ENCODE data around the gene MCRIP2.
A peak's percentile ranks its signal among the peaks of the same experiment; 100 is the strongest.

MCRIP2 gene

DNA sequence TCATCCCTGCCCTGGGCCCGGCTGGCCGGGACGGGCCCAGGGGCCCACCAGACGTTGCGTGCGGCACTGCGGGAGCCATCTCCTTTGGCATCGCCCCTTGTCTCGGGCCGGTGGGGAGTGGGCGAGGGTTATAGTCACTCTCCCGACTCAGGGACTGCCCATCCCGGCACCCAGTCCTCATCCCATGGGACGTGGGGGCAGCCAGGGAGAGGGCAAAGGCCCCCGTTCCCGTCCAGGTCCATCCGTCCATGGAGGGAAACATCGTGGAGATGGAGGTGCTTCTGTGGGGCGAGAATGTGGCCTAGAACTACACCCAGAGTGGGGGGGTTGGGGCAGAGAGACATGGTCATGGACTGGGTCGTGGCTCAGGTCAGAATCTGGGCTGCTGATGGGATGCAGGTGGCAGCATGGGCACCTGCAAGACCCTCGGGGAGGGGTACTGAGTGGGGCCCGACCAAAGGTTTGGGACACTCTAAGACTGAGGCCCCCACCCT lies 5.1 kb downstream of the MCRIP2 start:
- H3K27ac ChIP-seq, result peak overlapping the region; percentile 96

DNA sequence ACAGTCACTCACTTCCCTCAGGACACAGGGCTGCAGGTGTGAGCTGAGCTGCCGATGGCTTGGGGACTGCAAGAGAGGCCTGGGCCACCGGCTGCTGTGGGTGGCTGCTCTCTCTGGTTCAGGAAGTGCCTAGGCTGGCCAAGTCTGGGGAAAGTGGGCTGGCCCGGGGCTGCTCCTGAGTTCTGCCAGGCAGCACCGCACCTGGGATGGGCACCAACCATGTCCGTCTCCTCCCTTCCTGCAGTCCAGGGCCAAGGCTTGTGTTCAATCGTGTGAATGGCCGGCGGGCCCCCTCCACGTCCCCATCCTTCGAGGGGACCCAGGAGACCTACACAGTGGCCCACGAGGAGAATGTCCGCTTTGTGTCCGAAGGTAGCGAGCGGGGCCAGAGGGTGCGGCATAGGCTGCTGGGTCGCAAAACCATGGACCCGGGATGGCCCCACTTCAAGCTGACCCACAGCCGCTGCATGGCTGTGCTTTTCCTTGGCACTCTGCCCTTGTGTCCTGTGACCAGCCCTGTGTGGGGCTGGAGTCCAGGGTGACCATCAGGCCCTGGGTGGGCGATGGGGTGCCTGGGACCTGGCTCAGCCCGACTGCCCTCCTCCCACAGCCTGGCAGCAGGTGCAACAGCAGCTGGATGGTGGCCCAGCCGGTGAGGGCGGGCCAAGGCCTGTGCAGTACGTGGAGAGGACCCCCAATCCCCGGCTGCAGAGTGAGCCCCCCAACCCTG lies 5.7 kb downstream of the MCRIP2 start:
- TF ChIP-seq ZFX (IDR thresholded peaks at IDR 0.05; ENCODE audit: borderline replicate concordance), result no peak
- peak overlapping the region; percentile 96 for H3K27ac ChIP-seq

More for the DNA sequence above, 5.1 kb downstream of the MCRIP2 start:
- TF ChIP-seq, protein P1, sequence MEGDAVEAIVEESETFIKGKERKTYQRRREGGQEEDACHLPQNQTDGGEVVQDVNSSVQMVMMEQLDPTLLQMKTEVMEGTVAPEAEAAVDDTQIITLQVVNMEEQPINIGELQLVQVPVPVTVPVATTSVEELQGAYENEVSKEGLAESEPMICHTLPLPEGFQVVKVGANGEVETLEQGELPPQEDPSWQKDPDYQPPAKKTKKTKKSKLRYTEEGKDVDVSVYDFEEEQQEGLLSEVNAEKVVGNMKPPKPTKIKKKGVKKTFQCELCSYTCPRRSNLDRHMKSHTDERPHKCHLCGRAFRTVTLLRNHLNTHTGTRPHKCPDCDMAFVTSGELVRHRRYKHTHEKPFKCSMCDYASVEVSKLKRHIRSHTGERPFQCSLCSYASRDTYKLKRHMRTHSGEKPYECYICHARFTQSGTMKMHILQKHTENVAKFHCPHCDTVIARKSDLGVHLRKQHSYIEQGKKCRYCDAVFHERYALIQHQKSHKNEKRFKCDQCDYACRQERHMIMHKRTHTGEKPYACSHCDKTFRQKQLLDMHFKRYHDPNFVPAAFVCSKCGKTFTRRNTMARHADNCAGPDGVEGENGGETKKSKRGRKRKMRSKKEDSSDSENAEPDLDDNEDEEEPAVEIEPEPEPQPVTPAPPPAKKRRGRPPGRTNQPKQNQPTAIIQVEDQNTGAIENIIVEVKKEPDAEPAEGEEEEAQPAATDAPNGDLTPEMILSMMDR (IDR thresholded peaks at IDR 0.05), result no peak
- TF ChIP-seq ZFX (IDR thresholded peaks at IDR 0.05; ENCODE audit: borderline replicate concordance), result no peak

DNA sequence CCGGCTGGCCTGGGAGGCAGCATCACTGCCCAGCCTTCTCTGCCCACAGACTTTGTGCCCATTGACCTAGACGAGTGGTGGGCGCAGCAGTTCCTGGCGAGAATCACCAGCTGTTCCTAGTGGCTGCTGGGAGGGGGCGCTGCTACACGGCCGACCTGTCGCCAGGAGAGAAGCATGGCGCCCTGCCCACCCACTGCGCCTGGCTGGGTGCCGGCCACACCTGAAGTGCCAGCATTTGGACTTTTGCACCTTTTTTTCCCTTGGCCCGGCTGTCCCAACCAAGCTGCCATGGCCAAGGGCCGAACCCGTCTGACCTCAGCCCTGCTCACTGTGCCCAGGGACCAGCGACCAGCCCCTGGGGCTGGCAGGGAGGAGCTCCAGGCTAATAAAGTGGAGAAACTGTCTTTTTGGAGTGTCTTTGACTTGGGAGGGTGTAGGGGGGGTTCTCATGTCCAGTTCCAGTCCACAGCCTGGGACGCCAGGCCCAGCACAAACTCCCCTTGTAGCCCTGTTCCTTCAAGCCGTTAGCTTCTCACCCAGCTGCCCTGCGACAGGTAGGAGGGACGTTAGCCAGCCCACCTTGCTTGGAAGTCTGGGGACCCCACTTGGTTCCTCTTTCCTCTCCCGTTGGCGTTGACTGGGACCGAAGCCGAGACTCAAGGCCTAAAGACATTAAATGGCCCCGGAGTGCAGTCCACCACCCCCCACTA lies 6.6 kb downstream of the MCRIP2 start:
- TF ChIP-seq, protein P1 (IDR thresholded peaks at IDR 0.05), result peak; percentile 90
- no peak for TF ChIP-seq ZFX (IDR thresholded peaks at IDR 0.05; ENCODE audit: borderline replicate concordance)
- peak overlapping the region; percentile 96 for H3K27ac ChIP-seq

DNA sequence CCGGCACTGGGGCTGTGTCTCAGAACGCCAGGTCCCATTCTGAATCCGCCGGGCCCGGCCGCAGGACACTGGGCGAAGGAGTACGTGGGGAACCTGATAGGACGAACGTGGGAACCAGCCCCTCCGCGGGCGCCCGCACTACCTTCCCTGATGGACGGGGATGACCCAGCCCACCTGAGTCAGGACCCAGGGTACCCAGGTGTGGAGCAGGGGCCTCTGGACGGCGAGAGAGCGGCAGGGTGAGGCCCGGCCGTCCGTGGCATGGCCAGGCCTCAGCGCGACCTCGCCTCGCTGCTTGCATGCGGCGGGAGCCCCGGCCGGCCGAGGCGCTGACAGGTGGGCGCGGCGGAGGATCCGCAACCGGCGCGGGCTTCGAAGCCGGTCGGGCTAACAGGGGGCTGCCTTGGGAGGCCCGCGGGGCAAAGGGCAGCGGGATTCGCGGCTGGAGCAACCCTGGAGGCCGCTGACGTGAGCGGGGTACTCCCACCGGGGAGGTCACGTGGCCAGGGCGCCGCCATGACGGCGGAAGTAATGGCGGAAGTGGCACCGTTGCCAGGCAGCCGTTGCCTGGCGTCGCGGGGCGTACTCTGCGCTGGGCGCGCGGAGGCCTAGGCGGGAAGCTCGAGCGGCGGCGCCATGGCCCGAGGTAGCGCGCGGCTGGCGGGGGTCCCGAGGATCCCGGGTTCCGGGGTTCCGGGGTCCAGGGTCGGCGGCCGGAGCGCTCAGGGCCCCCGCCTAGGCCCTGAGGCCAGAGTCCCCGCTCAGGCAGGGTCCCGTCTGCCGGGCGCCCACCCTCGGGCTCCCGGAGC lies 7.4 kb downstream of the MCRIP2 start, which contains the start of gene WDR90:
TSS of gene WDR90 (plus strand) at position 585 of the 809 bp plus-strand sequence. CDS start at position 637, 52 bp downstream.
- TF ChIP-seq, protein P1 (IDR thresholded peaks at IDR 0.05), result no peak
- TF ChIP-seq ZFX (IDR thresholded peaks at IDR 0.05; ENCODE audit: borderline replicate concordance), result no peak
- peak within 1 kb of the TSS; percentile 96 for H3K27ac ChIP-seq

DNA sequence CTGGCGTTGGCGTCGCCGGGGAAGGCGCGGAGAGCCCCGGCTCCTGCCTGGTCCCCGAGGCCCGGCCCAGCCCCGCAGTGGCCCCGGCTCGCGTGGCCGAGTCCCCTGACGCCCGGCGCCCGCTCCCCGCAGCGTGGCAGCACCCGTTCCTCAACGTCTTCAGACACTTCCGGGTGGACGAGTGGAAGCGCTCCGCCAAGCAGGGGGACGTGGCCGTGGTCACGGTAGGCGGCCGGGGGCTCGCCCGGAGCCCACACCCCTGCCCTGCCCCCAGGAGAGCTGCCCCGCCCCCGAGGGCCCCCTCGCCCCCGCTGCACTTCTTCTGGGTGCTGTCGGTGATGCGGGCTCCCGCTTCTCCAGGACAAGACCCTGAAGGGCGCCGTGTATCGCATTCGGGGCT lies 8.0 kb downstream of the MCRIP2 start:
- no peak for TF ChIP-seq ZFX (IDR thresholded peaks at IDR 0.05; ENCODE audit: borderline replicate concordance)
- TF ChIP-seq, protein P1 (IDR thresholded peaks at IDR 0.05), result no peak
- peak overlapping the region; percentile 96 for H3K27ac ChIP-seq

DNA sequence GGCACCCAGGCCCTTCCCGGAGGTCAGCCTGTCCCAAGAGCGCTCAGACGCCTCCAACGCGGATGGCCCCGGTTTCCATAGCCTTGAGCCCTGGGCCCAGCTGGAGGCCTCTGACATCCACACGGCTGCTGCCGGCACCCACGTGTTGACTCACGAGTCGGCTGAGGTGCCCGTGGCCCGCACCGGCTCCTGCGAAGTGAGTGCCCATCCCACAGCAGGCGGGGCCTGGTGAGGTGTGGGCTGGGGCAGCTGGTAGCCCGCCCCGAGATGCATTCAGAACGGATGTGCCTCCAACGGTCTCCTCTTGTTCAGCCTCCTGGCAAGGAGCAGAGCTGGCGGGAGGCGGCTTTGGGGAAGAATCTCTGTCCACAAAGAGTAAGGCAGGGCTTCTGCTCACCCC lies 10.2 kb downstream of the MCRIP2 start:
- TF ChIP-seq, protein P1 (IDR thresholded peaks at IDR 0.05), result no peak
- no peak for TF ChIP-seq ZFX (IDR thresholded peaks at IDR 0.05; ENCODE audit: borderline replicate concordance)
- no peak overlapping the region for H3K27ac ChIP-seq

All from 22Rv1 (cell line).